Keratinocyte (primary cell): ENCODE results near the gene CSNK1G1. TPM values are rescaled to one million over a fixed set of nuclear protein-coding genes. Genes with fewer than 3 reads are reported as not detected.

Experiments
- DNase-seq: peaks from one replicate; pipeline ENCODE4 v3.0.0-alpha.2; 2011; ENCODE audit warnings: low read depth, missing footprints, low spot score
- FAIRE-seq: peaks from 2 replicates; lab custom pipeline; 2011; peaks lifted over from hg19 to GRCh38; lab: Jason Lieb, UNC
- H2AFZ ChIP-seq: 2 replicates; pipeline ENCODE4 v1.6.0; 2012; ENCODE audit warnings: low read length, control low read depth, inconsistent platforms; ENCODE audit not compliant: control insufficient read depth
- H3K27ac ChIP-seq: 2 replicates; pipeline ENCODE4 v1.5.1; 2011; ENCODE audit warnings: low read length; ENCODE audit not compliant: control insufficient read depth, insufficient read depth
- H3K27me3 ChIP-seq: 3 replicates; pipeline ENCODE4 v1.6.0; 2011; ENCODE audit warnings: low read length; ENCODE audit not compliant: control insufficient read depth, insufficient read depth; ENCODE audit errors: extremely low read depth
- H3K36me3 ChIP-seq, 2 experiments: 2 replicates in 1 of 2; 3 replicates in 1 of 2; pipeline ENCODE4 v1.5.1; 2011; ENCODE audit warnings: low read length in 2 of 2, mild to moderate bottlenecking in 1 of 2; ENCODE audit not compliant: control insufficient read depth in 2 of 2, insufficient read depth in 2 of 2; ENCODE audit errors: extremely low read depth in 1 of 2
- H3K4me1 ChIP-seq: 3 replicates; pipeline ENCODE4 v1.5.1; 2011; ENCODE audit warnings: low read length; ENCODE audit not compliant: control insufficient read depth, insufficient read depth; ENCODE audit errors: extremely low read depth
- H3K4me2 ChIP-seq: 3 replicates; pipeline ENCODE4 v1.6.0; 2011; ENCODE audit warnings: low read depth, low read length; ENCODE audit not compliant: control insufficient read depth, insufficient read depth; ENCODE audit errors: extremely low read depth
- H3K4me3 ChIP-seq, 3 experiments: fragments of 200-600 bp in 1 of 3; sonication (generic) in 1 of 3; 2 replicates in 2 of 3; 3 replicates in 1 of 3; pipeline ENCODE4 v1.5.1; 2011 to 2016; ENCODE audit warnings: low read length in 3 of 3, mild to moderate bottlenecking in 3 of 3, control low read depth in 2 of 3, inconsistent platforms in 1 of 3, low read depth in 1 of 3, mixed read lengths in 1 of 3, mixed run types in 1 of 3, moderate library complexity in 1 of 3; ENCODE audit not compliant: control insufficient read depth in 2 of 3, insufficient read depth in 2 of 3; ENCODE audit errors: extremely low read depth in 1 of 3
- H3K79me2 ChIP-seq: 2 replicates; pipeline ENCODE4 v1.6.0; 2012; ENCODE audit warnings: low read length; ENCODE audit not compliant: control insufficient read depth, insufficient read depth
- H3K9ac ChIP-seq: 3 replicates; pipeline ENCODE4 v1.6.0; 2011; ENCODE audit warnings: low read length; ENCODE audit not compliant: control insufficient read depth, insufficient read depth; ENCODE audit errors: extremely low read depth
- H3K9me1 ChIP-seq: 3 replicates; pipeline ENCODE4 v1.6.0; 2011; ENCODE audit warnings: low read length; ENCODE audit not compliant: control insufficient read depth, insufficient read depth; ENCODE audit errors: extremely low read depth
- H3K9me3 ChIP-seq: 2 replicates; pipeline ENCODE4 v1.5.1; 2012; ENCODE audit warnings: low read depth, low read length; ENCODE audit not compliant: control insufficient read depth
- H4K20me1 ChIP-seq: 3 replicates; pipeline ENCODE4 v1.6.0; 2011; ENCODE audit warnings: low read length; ENCODE audit not compliant: control insufficient read depth, insufficient read depth; ENCODE audit errors: extremely low read depth
- CTCF ChIP-seq, 3 experiments: IDR thresholded peaks in 1 of 3; conservative IDR thresholded peaks in 1 of 3; optimal IDR thresholded peaks in 1 of 3; 2 replicates in 2 of 3; 3 replicates in 1 of 3; pipeline versions ENCODE3 to v1.5.1; 2011; ENCODE audit warnings: low read length in 3 of 3, mild to moderate bottlenecking in 3 of 3, moderate library complexity in 2 of 3, control low read depth in 1 of 3, inconsistent platforms in 1 of 3; ENCODE audit not compliant: insufficient read depth in 2 of 3; ENCODE audit errors: extremely low read depth in 1 of 3
- EZH2 ChIP-seq: IDR thresholded peaks from one replicate; pipeline ENCODE4 v1.6.1; 2012; ENCODE audit warnings: inconsistent platforms, mild to moderate bottlenecking, low read length, moderate library complexity
- dilution Hi-C: fragments of 300-500 bp; cut with MboI; formaldehyde crosslinking; loops from one replicate; pipeline ENCODE4 v1.7.0; 2020; ENCODE audit warnings: low sequenced_read_pairs; ENCODE audit not compliant: extremely low pct_ligation_motif_present
- polyA plus RNA-seq, 5 experiments: library from polyadenylated mRNA; depleted of rRNA in 3 of 5; stranded (reverse) in 3 of 5; stranded (forward) in 1 of 5; unstranded in 1 of 5; fragments of >200 nt; gene quantifications; 1 replicate in 1 of 5; 2 replicates in 3 of 5; 3 replicates in 1 of 5; pipeline versions ENCODE4 v1.2.1 to v1.2.3, GENCODE V29; 2011 to 2012; ENCODE audit warnings: missing spikeins in 2 of 5, low read depth in 1 of 5, low replicate concordance in 1 of 5

The CSNK1G1 gene
- polyA plus RNA-seq, 1 donor (not counting 4 experiments of a cell fraction or from before 2014, with no cell fraction given), result 28.9 TPM

- no peak overlapping the region for H3K27ac ChIP-seq
- no peak for DNase-seq
- no peak overlapping the region for H3K4me2 ChIP-seq
- H3K9me1 ChIP-seq, result no peaks in the 10 kb centered on the region
- no peak for TF ChIP-seq EZH2
- TF ChIP-seq CTCF (optimal IDR thresholded peaks at IDR 0.05 in 1 of 3, IDR thresholded peaks at IDR 0.05 in 1 of 3, conservative IDR thresholded peaks at IDR 0.05 in 1 of 3; ENCODE audit: extremely low read depth in 1 of 3, insufficient read depth in 2 of 3, low read length in 3 of 3), result no peak
- no peaks in the 10 kb centered on the region for H3K9me3 ChIP-seq
- no peak overlapping the region for H3K4me3 ChIP-seq
- H3K9ac ChIP-seq, result no peak overlapping the region
- no peak for FAIRE-seq
- H4K20me1 ChIP-seq, result no peaks in the 10 kb centered on the region
- H3K27me3 ChIP-seq, result no peaks in the 10 kb centered on the region
- no peaks in the 10 kb centered on the region for H3K4me1 ChIP-seq
- H2AFZ ChIP-seq, result no peak overlapping the region
- peaks cover 61% of the 10 kb centered on the region for H3K79me2 ChIP-seq
- H3K36me3 ChIP-seq, result peaks cover 0 to 1% of the 10 kb centered on the region in 2 experiments
- dilution Hi-C loops, result no loop called here
Measured at GRCh38 chr15:64315216-64315615, 40.8 kb downstream of the CSNK1G1 start.

GRCh38 chr15:64314456-64314855 lies 41.5 kb downstream of the CSNK1G1 start:
- peaks cover under 1 to 1% of the 10 kb centered on the region in 2 experiments for H3K36me3 ChIP-seq
- no peak for DNase-seq
- H3K4me1 ChIP-seq, result no peaks in the 10 kb centered on the region
- H3K9ac ChIP-seq, result no peak overlapping the region
- no peaks in the 10 kb centered on the region for H3K9me3 ChIP-seq
- H4K20me1 ChIP-seq, result no peaks in the 10 kb centered on the region
- no peak overlapping the region for H2AFZ ChIP-seq
- peaks cover 62% of the 10 kb centered on the region for H3K79me2 ChIP-seq
- H3K27me3 ChIP-seq, result no peaks in the 10 kb centered on the region
- no peak overlapping the region for H3K4me3 ChIP-seq
- dilution Hi-C loops, result no loop called here
- no peak for TF ChIP-seq CTCF (optimal IDR thresholded peaks at IDR 0.05 in 1 of 3, IDR thresholded peaks at IDR 0.05 in 1 of 3, conservative IDR thresholded peaks at IDR 0.05 in 1 of 3; ENCODE audit: extremely low read depth in 1 of 3, insufficient read depth in 2 of 3, low read length in 3 of 3)
- TF ChIP-seq EZH2, result no peak
- no peak overlapping the region for H3K4me2 ChIP-seq
- FAIRE-seq, result no peak
- no peak overlapping the region for H3K27ac ChIP-seq
- H3K9me1 ChIP-seq, result no peaks in the 10 kb centered on the region
